Activated CD4-positive, alpha-beta T cell treated with anti-CD3 and anti-CD28 coated beads, Interleukin-10, Interleukin-2, amounts not matched to agents 100 ng/mL and 50 ng/mL, durations not matched to agents 16 hours and 8 hours (primary cell): ENCODE measurements around the gene ZNF10.

Source experiments
- DNase-seq: peaks from one replicate; pipeline ENCODE4 v3.0.0-alpha.2; 2020

ZNF10 gene

GRCh38 chr12:133202493-133203343 lies 72.3 kb downstream of the ZNF10 start:
- DNase-seq: no peak

DNA sequence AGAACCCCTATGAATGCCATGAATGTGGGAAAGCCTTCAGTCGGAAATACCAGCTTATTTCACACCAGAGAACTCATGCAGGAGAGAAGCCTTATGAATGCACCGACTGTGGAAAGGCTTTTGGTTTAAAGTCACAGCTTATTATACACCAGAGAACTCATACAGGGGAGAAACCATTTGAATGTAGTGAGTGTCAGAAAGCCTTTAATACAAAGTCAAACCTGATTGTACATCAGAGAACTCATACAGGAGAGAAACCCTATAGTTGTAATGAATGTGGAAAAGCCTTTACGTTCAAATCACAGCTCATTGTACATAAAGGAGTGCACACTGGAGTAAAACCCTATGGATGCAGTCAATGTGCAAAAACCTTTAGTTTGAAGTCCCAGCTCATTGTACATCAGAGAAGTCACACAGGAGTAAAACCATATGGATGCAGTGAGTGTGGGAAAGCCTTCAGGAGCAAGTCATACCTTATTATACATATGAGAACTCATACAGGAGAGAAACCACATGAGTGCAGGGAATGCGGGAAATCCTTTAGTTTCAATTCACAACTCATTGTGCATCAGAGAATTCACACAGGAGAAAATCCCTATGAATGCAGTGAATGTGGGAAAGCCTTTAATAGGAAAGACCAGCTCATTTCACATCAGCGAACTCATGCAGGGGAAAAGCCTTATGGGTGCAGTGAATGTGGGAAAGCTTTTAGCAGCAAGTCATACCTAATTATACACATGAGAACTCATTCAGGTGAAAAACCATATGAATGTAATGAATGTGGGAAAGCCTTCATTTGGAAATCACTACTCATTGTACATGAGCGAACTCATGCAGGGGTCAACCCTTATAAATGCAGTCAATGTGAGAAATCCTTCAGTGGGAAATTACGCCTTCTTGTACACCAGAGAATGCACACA lies 73.2 kb downstream of the ZNF10 start:
- no peak for DNase-seq

DNA sequence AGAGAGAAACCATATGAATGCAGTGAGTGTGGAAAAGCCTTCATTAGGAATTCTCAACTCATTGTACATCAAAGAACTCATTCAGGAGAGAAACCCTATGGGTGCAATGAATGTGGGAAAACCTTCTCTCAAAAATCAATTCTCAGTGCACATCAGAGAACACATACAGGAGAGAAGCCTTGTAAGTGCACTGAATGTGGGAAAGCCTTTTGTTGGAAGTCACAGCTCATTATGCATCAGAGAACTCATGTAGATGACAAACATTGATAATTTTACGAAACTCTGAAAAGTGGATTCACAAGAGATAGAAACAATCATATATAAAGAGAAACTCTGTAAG lies 73.8 kb downstream of the ZNF10 start:
- DNase-seq: no peak

DNA sequence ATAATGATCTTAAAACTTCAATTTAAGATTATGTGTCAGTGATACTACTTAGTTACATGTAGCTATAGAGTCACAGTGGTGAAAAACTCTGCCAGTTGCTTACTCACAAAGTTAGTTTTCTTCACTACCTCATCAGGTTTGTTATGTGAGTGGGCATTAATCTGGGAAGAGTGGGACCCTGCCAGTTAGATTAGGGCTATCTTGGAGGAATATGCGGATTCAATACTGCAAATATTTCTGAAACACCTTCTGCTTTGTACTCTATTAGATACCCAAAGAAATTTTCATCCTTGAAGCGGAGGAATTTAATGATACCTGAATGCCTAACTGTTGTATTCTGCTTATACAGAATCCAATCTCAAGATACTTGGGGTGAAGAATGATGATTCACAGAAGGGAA lies 76.0 kb downstream of the ZNF10 start:
- no peak for DNase-seq
